Suprapubic skin (tissue), 4 donors: ENCODE results near the gene NFIA.

Experiments used
- CTCF ChIP-seq, 2 donors: fragments of 200-600 bp in 1 of 2; fragments of 450-650 bp in 1 of 2; sonication (generic) in 1 of 2; IDR thresholded peaks; one replicate each; pipeline ENCODE4 v1.5.1; 2016 to 2019; ENCODE audit warnings: antibody characterized with exemption in 2 of 2, mild to moderate bottlenecking in 1 of 2, moderate library complexity in 1 of 2
- POLR2A ChIP-seq, 2 donors: fragments of 450-650 bp; IDR thresholded peaks; one replicate each; pipeline ENCODE4 v1.6.1; 2017; ENCODE audit warnings: antibody characterized with exemption in 2 of 2, mild to moderate bottlenecking in 2 of 2, moderate library complexity in 2 of 2
- POLR2AphosphoS5 ChIP-seq, 3 donors: sonication (generic); formaldehyde crosslinking; IDR thresholded peaks; one replicate each; pipeline ENCODE4 v1.6.1; 2017; ENCODE audit warnings: antibody characterized with exemption in 3 of 3

DNA sequence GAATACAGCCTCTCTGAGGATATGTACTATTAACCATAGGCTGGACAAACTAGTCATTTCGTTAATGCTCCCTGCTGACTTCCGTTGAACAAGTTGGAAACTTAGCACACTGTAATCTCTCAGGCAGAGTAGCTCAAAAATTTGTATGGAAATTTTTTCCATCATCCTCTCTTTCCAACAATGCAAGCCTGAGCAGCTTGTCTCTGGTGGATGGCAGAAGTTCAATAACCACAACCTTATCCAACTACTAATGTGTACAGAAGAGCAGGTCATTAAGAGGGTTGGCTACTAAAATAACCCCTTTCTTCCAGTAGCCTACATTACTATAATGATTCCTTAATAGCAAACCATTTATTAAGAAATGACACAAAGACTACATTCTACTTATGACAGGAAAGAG is 262.3 kb downstream of the NFIA start:
- TF ChIP-seq CTCF (IDR thresholded peaks at IDR 0.05) = no peak
- TF ChIP-seq POLR2AphosphoS5 (IDR thresholded peaks at IDR 0.05) = no peak
- TF ChIP-seq POLR2A (IDR thresholded peaks at IDR 0.05) = no peak
